Esophagus squamous epithelium (tissue), 5 donors: ENCODE measurements around the gene CCDC43. TPM values are rescaled to one million over a fixed set of nuclear protein-coding genes. Genes with fewer than 3 reads are reported as not detected.

ENCODE experiments used
- DNase-seq: peaks from one replicate; lab custom pipeline; 2025; lab: John Stamatoyannopoulos, UW
- H3K27ac ChIP-seq, 4 donors: fragments of 200-600 bp; sonication (generic); one replicate each; pipeline ENCODE4 v1.5.1; 2016 to 2019; ENCODE audit warnings: mild to moderate bottlenecking in 1 of 4
- H3K27me3 ChIP-seq, 4 donors: fragments of 200-600 bp; sonication (generic); 1 replicate in 3 of 4; 2 replicates in 1 of 4; pipeline versions ENCODE4 v1.5.1 to v1.6.0; 2017 to 2021; ENCODE audit warnings: antibody characterized with exemption in 1 of 4
- H3K36me3 ChIP-seq, 3 donors: fragments of 200-600 bp; sonication (generic); one replicate each; pipeline ENCODE4 v1.5.1; 2016 to 2019
- H3K4me1 ChIP-seq, 3 donors: fragments of 200-600 bp; sonication (generic); one replicate each; pipeline ENCODE4 v1.5.1; 2017 to 2019
- H3K4me3 ChIP-seq, 4 donors: fragments of 200-600 bp; sonication (generic); 1 replicate in 3 of 4; 2 replicates in 1 of 4; pipeline ENCODE4 v1.5.1; 2016 to 2019; ENCODE audit warnings: mild to moderate bottlenecking in 2 of 4, moderate library complexity in 1 of 4
- H3K9me3 ChIP-seq, 3 donors: fragments of 200-600 bp; sonication (generic); one replicate each; pipeline ENCODE4 v1.5.1; 2016 to 2019
- CTCF ChIP-seq, 6 experiments: fragments of 450-650 bp in 4 of 6; fragments of 200-600 bp in 2 of 6; sonication (generic) in 2 of 6; IDR thresholded peaks; one replicate each; pipeline ENCODE4 v1.5.1; 2016 to 2019; ENCODE audit warnings: antibody characterized with exemption in 6 of 6, mild to moderate bottlenecking in 4 of 6, moderate library complexity in 4 of 6
- POLR2A ChIP-seq, 4 donors: fragments of 450-650 bp; IDR thresholded peaks; one replicate each; pipeline ENCODE4 v1.6.1; 2017; ENCODE audit warnings: antibody characterized with exemption in 4 of 4, mild to moderate bottlenecking in 4 of 4, moderate library complexity in 3 of 4
- WGBS, 2 donors: methylation state at CpG; one replicate each; pipeline ENCODE4 v1.1.5; 2018; 5-methylcytosine and 5-hydroxymethylcytosine counted together
- intact Hi-C: fragments of 100-400 bp; cut with DNase I; formaldehyde crosslinking; loops from one replicate; pipeline ENCODE4 v1.15.0; 2022
- total RNA-seq, 4 donors: library from RNA; depleted of rRNA; stranded (reverse); fragments of >200 nt; gene quantifications; one replicate each; pipeline ENCODE4 v1.1.0, GENCODE V29; 2016
- donor health status: DM: yes; HTN: yes; CAD: no.

The CCDC43 gene
- total RNA-seq, 4 donors from 2014 or later: 10.2 to 23.0 (median 19.7) TPM

- intact Hi-C loops: no loop called here
- TF ChIP-seq CTCF (IDR thresholded peaks at IDR 0.05): peak in 4 of 6 experiments; percentile 38 to 52 (median 42)
- TF ChIP-seq POLR2A (IDR thresholded peaks at IDR 0.05): no peak
- Histone ChIP-seq H3K9me3 (no peaks in the 10 kb centered on the region), H3K27me3 (no peaks in the 10 kb centered on the region), H3K4me1 (no peaks in the 10 kb centered on the region), H3K27ac (no peak overlapping the region), H3K4me3 (no peak overlapping the region), H3K36me3 (peaks cover 0 to 9% (median 0%) of the 10 kb centered on the region in 3 donors)
- no peak for DNase-seq
These were observed 17.0 kb downstream of the CCDC43 start for GRCh38 chr17:44672479-44673093.

- H3K36me3 ChIP-seq: no peaks in the 10 kb centered on the region
- peaks cover 0 to 5% (median 0%) of the 10 kb centered on the region in 4 donors for H3K27me3 ChIP-seq
- TF ChIP-seq CTCF (IDR thresholded peaks at IDR 0.05) (no peak), POLR2A (IDR thresholded peaks at IDR 0.05) (no peak)
- WGBS, 2 donors: 92 to 95% methylated on average over 1 of the region's 1 CpG
- no peaks in the 10 kb centered on the region for H3K4me1 ChIP-seq
- no peak for DNase-seq
- no peaks in the 10 kb centered on the region for H3K9me3 ChIP-seq
- H3K4me3 ChIP-seq: no peak overlapping the region
- H3K27ac ChIP-seq: no peak overlapping the region
- intact Hi-C loops: no loop called here
These were observed 23.6 kb downstream of the CCDC43 start for GRCh38 chr17:44666006-44666405.

- Histone ChIP-seq H3K27ac (no peak overlapping the region), H3K27me3 (peaks cover 0 to 5% (median 0%) of the 10 kb centered on the region in 4 donors), H3K4me3 (no peak overlapping the region), H3K36me3 (no peaks in the 10 kb centered on the region), H3K9me3 (no peaks in the 10 kb centered on the region), H3K4me1 (no peaks in the 10 kb centered on the region)
- intact Hi-C loops: no loop called here
- 85 to 100% methylated on average over 1 of the region's 1 CpG for WGBS, 2 donors
- TF ChIP-seq POLR2A (IDR thresholded peaks at IDR 0.05) (no peak), CTCF (IDR thresholded peaks at IDR 0.05) (no peak)
- no peak for DNase-seq
These were observed 24.7 kb downstream of the CCDC43 start for GRCh38 chr17:44664867-44665266.

GRCh38 chr17:44663095-44663494 lies 26.5 kb downstream of the CCDC43 start:
- Histone ChIP-seq H3K27me3 (peaks cover 0 to 11% (median 0%) of the 10 kb centered on the region in 4 donors), H3K27ac (no peak overlapping the region), H3K36me3 (no peaks in the 10 kb centered on the region), H3K4me1 (no peaks in the 10 kb centered on the region), H3K9me3 (no peaks in the 10 kb centered on the region), H3K4me3 (no peak overlapping the region)
- TF ChIP-seq CTCF (IDR thresholded peaks at IDR 0.05) (no peak), POLR2A (IDR thresholded peaks at IDR 0.05) (no peak)
- no peak for DNase-seq
- intact Hi-C loops: no loop called here
- WGBS, 2 donors: 71 to 84% methylated on average over 1 of the region's 1 CpG

- DNase-seq: no peak
- Histone ChIP-seq H3K4me3 (no peak overlapping the region), H3K36me3 (no peaks in the 10 kb centered on the region), H3K27me3 (peaks cover 0 to 24% (median 1%) of the 10 kb centered on the region in 4 donors), H3K27ac (no peak overlapping the region), H3K4me1 (peaks cover 0 to 5% (median under 1%) of the 10 kb centered on the region in 3 donors), H3K9me3 (no peaks in the 10 kb centered on the region)
- no peak for TF ChIP-seq POLR2A (IDR thresholded peaks at IDR 0.05)
- no peak for TF ChIP-seq CTCF (IDR thresholded peaks at IDR 0.05)
- WGBS, 2 donors: 89 to 97% methylated on average over 2 of the region's 2 CpGs
- intact Hi-C loops: no loop called here
These were observed 27.7 kb downstream of the CCDC43 start for GRCh38 chr17:44661835-44662234.
